Raji (cell line): ENCODE data around the gene SLC44A5.

Experiments
- POLR2A ChIP-seq: IDR thresholded peaks from 2 replicates; pipeline ENCODE4 v1.6.1; 2011; ENCODE audit warnings: low read depth, low read length, control low read depth; ENCODE audit not compliant: insufficient read depth

SLC44A5 gene

GRCh38 chr1:75602486-75602885 lies 8.4 kb downstream of the SLC44A5 start:
- TF ChIP-seq POLR2A, result no peak

GRCh38 chr1:75600781-75601180 lies 10.1 kb downstream of the SLC44A5 start:
- TF ChIP-seq POLR2A, result no peak

- TF ChIP-seq POLR2A, result no peak
These were observed 16.6 kb downstream of the SLC44A5 start for GRCh38 chr1:75594327-75594726.

- TF ChIP-seq POLR2A, result no peak
These were observed 21.3 kb downstream of the SLC44A5 start for GRCh38 chr1:75589637-75590036.

GRCh38 chr1:75588779-75589475 lies 22.0 kb downstream of the SLC44A5 start:
- no peak for TF ChIP-seq POLR2A

GRCh38 chr1:75587692-75588091 lies 23.2 kb downstream of the SLC44A5 start:
- no peak for TF ChIP-seq POLR2A

- no peak for TF ChIP-seq POLR2A
These were observed 27.6 kb downstream of the SLC44A5 start for GRCh38 chr1:75583282-75583681.

- TF ChIP-seq POLR2A, result no peak
These were observed 28.1 kb downstream of the SLC44A5 start for GRCh38 chr1:75582725-75583261.

GRCh38 chr1:75579046-75579445 lies 31.9 kb downstream of the SLC44A5 start:
- TF ChIP-seq POLR2A, result no peak

GRCh38 chr1:75575837-75576236 lies 35.1 kb downstream of the SLC44A5 start:
- TF ChIP-seq POLR2A, result no peak

- no peak for TF ChIP-seq POLR2A
These were observed 43.7 kb downstream of the SLC44A5 start for GRCh38 chr1:75567191-75567590.

- no peak for TF ChIP-seq POLR2A
These were observed 51.1 kb downstream of the SLC44A5 start for GRCh38 chr1:75559800-75560199.

GRCh38 chr1:75559136-75559535 lies 51.8 kb downstream of the SLC44A5 start:
- no peak for TF ChIP-seq POLR2A

GRCh38 chr1:75554870-75555269 lies 56.0 kb downstream of the SLC44A5 start:
- TF ChIP-seq POLR2A, result no peak

- no peak for TF ChIP-seq POLR2A
These were observed 56.7 kb downstream of the SLC44A5 start for GRCh38 chr1:75554181-75554580.

GRCh38 chr1:75550559-75550958 lies 60.4 kb downstream of the SLC44A5 start:
- no peak for TF ChIP-seq POLR2A

- TF ChIP-seq POLR2A, result no peak
These were observed 62.0 kb downstream of the SLC44A5 start for GRCh38 chr1:75548721-75549480.

- TF ChIP-seq POLR2A, result no peak
These were observed 67.2 kb downstream of the SLC44A5 start for GRCh38 chr1:75543705-75544104.
